HCT116 (cell line): ENCODE data around the gene FRZB. TPM values are rescaled to one million over a fixed set of nuclear protein-coding genes. Genes with fewer than 3 reads are reported as not detected.

ENCODE experiments used
- ATAC-seq: fragments of 200-7000 bp; cut with Tn5 transposase; 2 replicates; pipeline ENCODE4 v1.9.1; 2020; ENCODE audit warnings: mild to moderate bottlenecking, moderate library complexity
- BruUV-seq: library from RNA; stranded (reverse); fragments of 400-500 nt; replicated peaks from 2 replicates; lab custom pipeline; 2021; lab: Mats Ljungman, UMichigan
- CTCF ChIA-PET: fragments of 300-600 bp; sonication (Branson Sonifier 250); formaldehyde crosslinking; loops from one replicate; lab custom pipeline; 2021; ENCODE audit warnings: antibody characterized with exemption; lab: Charles Lee
- POLR2A ChIA-PET: fragments of 300-600, 350-600 bp; sonication (Branson Sonifier 250); formaldehyde crosslinking; loops from one replicate; lab custom pipeline; 2021; ENCODE audit warnings: antibody characterized with exemption; lab: Charles Lee
- RAD21 ChIA-PET, 2 experiments: fragments of 300-600 bp; sonication (Branson Sonifier 250); formaldehyde crosslinking; loops; one replicate each; lab custom pipeline; 2023; ENCODE audit warnings: low total read pairs in 2 of 2; ENCODE audit not compliant: uncharacterized antibody in 2 of 2, unreplicated experiment in 2 of 2, low non-redundant PET in 1 of 2; lab: Charles Lee
- DNase-seq: peaks from one replicate; pipeline ENCODE4 v3.0.0-alpha.2; 2010; ENCODE audit warnings: low read depth, low spot score
- H2AFZ ChIP-seq: fragments of 200-600 bp; shearing (Covaris generic), sonication (generic); 2 replicates; pipeline ENCODE4 v1.6.1; 2017; ENCODE audit warnings: low read depth, mixed run types, mixed read lengths, antibody characterized with exemption, low read length; ENCODE audit not compliant: poor library complexity, severe bottlenecking
- H3K27ac ChIP-seq: 2 replicates; pipeline ENCODE4 v1.5.1; 2012; ENCODE audit warnings: low read depth, low read length
- H3K27me3 ChIP-seq: fragments of 200-600 bp; sonication (generic); 2 replicates; pipeline ENCODE4 v1.6.1; 2016; ENCODE audit warnings: mixed run types, low read length, mixed read lengths; ENCODE audit not compliant: insufficient read depth
- H3K36me3 ChIP-seq, 2 experiments: fragments of 200-500 bp in 1 of 2; fragments of 200-600 bp in 1 of 2; sonication (Bioruptor generic) in 1 of 2; sonication (generic) in 1 of 2; 2 replicates each; pipeline versions ENCODE4 v1.5.1 to v1.6.1; 2014 to 2016; ENCODE audit warnings: low read length in 2 of 2, inconsistent platforms in 1 of 2, mixed read lengths in 1 of 2, mixed run types in 1 of 2; ENCODE audit not compliant: insufficient read depth in 2 of 2, control insufficient read depth in 1 of 2
- H3K4me1 ChIP-seq, 2 experiments: fragments of 200-600 bp in 1 of 2; sonication (generic) in 1 of 2; 2 replicates each; pipeline versions ENCODE4 v1.5.1 to v1.6.1; 2012 to 2017; ENCODE audit warnings: low read length in 2 of 2, inconsistent platforms in 1 of 2, mild to moderate bottlenecking in 1 of 2, mixed read lengths in 1 of 2, mixed run types in 1 of 2, moderate library complexity in 1 of 2; ENCODE audit not compliant: insufficient read depth in 2 of 2, control insufficient read depth in 1 of 2
- H3K4me2 ChIP-seq: fragments of 200-600 bp; sonication (generic); 2 replicates; pipeline ENCODE4 v1.6.1; 2017; ENCODE audit warnings: mixed run types, low read length, mixed read lengths
- H3K4me3 ChIP-seq, 2 experiments: fragments of 200-600 bp in 1 of 2; sonication (generic) in 1 of 2; replicated peaks in 1 of 2; 2 replicates each; pipeline ENCODE4 v1.5.1; 2011 to 2016; ENCODE audit warnings: low read length in 2 of 2, control low read depth in 1 of 2, low read depth in 1 of 2, mild to moderate bottlenecking in 1 of 2, mixed read lengths in 1 of 2, mixed run types in 1 of 2
- H3K79me2 ChIP-seq: fragments of 200-600 bp; sonication (generic); 2 replicates; pipeline ENCODE4 v1.6.1; 2017; ENCODE audit warnings: mild to moderate bottlenecking, mixed run types, low read length, moderate library complexity, mixed read lengths; ENCODE audit not compliant: insufficient read depth
- H3K9ac ChIP-seq: fragments of 200-600 bp; sonication (generic); 2 replicates; pipeline ENCODE4 v1.6.1; 2016; ENCODE audit warnings: low read length, mixed read lengths
- H3K9me2 ChIP-seq: fragments of 200-600 bp; sonication (generic), shearing (Covaris generic); 2 replicates; pipeline ENCODE4 v1.6.1; 2017; ENCODE audit warnings: mixed run types, mild to moderate bottlenecking, moderate library complexity; ENCODE audit not compliant: insufficient read depth
- H3K9me3 ChIP-seq, 2 experiments: fragments of 200-500 bp in 1 of 2; fragments of 200-600 bp in 1 of 2; sonication (Bioruptor generic) in 1 of 2; sonication (generic) in 1 of 2; 2 replicates each; pipeline ENCODE4 v1.6.1; 2014 to 2017; ENCODE audit warnings: low read length in 2 of 2, mixed read lengths in 2 of 2, inconsistent platforms in 1 of 2, low read depth in 1 of 2, mild to moderate bottlenecking in 1 of 2, mixed run types in 1 of 2, moderate library complexity in 1 of 2; ENCODE audit not compliant: control insufficient read depth in 1 of 2, insufficient read depth in 1 of 2
- H4K20me1 ChIP-seq: fragments of 200-600 bp; sonication (generic), shearing (Covaris generic); 2 replicates; pipeline ENCODE4 v1.6.1; 2017; ENCODE audit warnings: mixed run types, mild to moderate bottlenecking, moderate library complexity; ENCODE audit not compliant: insufficient read depth
- EGR1 ChIP-seq: IDR thresholded peaks from 2 replicates; pipeline ENCODE4 v1.6.1; 2012; ENCODE audit warnings: low read depth
- ELF1 ChIP-seq: IDR thresholded peaks from 2 replicates; pipeline ENCODE4 v1.6.1; 2012; ENCODE audit warnings: low read depth, borderline replicate concordance
- EZH2 ChIP-seq: fragments of 200-600 bp; sonication (generic); IDR thresholded peaks from 2 replicates; pipeline ENCODE4 v1.6.1; 2017; ENCODE audit warnings: antibody characterized with exemption, mixed run types
- JUND ChIP-seq: IDR thresholded peaks from 2 replicates; pipeline ENCODE4 v1.6.1; 2012
- RAD21 ChIP-seq: IDR thresholded peaks from 2 replicates; pipeline ENCODE4 v1.6.1; 2012; ENCODE audit warnings: low read depth, mild to moderate bottlenecking
- YY1 ChIP-seq: IDR thresholded peaks from 2 replicates; pipeline ENCODE4 v1.6.1; 2011; ENCODE audit warnings: low read length, low read depth, moderate library complexity, mild to moderate bottlenecking; ENCODE audit not compliant: insufficient replicate concordance; ENCODE audit errors: extremely low read depth
- ZNF274 ChIP-seq: fragments of 200-500 bp; sonication (Bioruptor generic); IDR thresholded peaks from 2 replicates; pipeline ENCODE4 v1.6.1; 2014; ENCODE audit warnings: mild to moderate bottlenecking, low read depth, low read length, inconsistent platforms
- intact Hi-C: fragments of 100-400 bp; cut with micrococcal nuclease; formaldehyde crosslinking; loops from 2 replicates; pipeline ENCODE4 v1.10.0; 2022
- total RNA-seq: library from RNA; stranded (reverse); gene quantifications from one replicate; pipeline ENCODE4 v1.2.1, GENCODE V29; 2021; ENCODE audit not compliant: unreplicated experiment
- TF ChIP-seq, protein P1 (sequence below), 3 experiments: fragments of 200-600 bp in 1 of 3; sonication (generic) in 1 of 3; IDR thresholded peaks in 2 of 3; conservative IDR thresholded peaks in 1 of 3; 2 replicates each; pipeline ENCODE4 v1.5.1; 2012 to 2017; ENCODE audit warnings: low read depth in 2 of 3, low read length in 2 of 3, antibody characterized with exemption in 1 of 3, borderline replicate concordance in 1 of 3, control low read depth in 1 of 3, mild to moderate bottlenecking in 1 of 3, mixed read lengths in 1 of 3, mixed run types in 1 of 3, moderate library complexity in 1 of 3; ENCODE audit not compliant: insufficient read depth in 1 of 3
- TF ChIP-seq, protein P2 (sequence below): IDR thresholded peaks from 2 replicates; pipeline ENCODE4 v1.6.1; 2011; ENCODE audit warnings: mild to moderate bottlenecking, low read length, moderate library complexity; ENCODE audit not compliant: insufficient replicate concordance; ENCODE audit errors: extremely low read depth

FRZB gene
- total RNA-seq, 1 experiment from 2014 or later, result 0.49 TPM

DNA sequence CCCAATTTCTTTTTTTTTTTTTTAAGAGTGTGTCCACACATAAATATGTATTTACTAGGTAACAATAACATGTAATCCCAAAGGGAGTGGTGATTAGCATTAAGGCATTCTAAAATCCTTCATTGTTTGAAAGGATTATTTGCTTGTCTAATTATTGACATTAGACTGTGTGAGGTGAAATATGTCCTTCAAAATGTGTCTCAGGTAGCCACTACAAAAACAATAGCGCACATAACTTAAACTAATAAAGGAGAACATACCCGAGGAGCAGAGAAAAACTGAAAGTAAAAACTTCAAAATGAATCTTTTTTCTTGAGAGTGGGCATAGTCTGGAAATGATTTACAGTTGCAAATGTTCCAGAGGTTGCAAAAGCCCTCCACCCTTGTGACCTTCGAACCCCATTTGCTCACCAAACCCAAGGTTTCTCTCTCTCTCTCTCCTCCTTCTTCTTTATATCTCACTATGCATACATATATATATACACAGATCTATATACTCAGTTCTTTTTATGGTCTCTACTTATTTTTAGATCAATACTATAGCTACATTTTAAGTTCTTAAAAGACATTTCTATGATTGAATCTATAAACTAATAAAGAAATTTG lies 24.4 kb upstream of the FRZB start (continued):
- TF ChIP-seq JUND (no peak), EZH2 (no peak), ELF1 (no peak), YY1 (no peak), ZNF274 (no peak), EGR1 (no peak)
- TF ChIP-seq, protein P1, sequence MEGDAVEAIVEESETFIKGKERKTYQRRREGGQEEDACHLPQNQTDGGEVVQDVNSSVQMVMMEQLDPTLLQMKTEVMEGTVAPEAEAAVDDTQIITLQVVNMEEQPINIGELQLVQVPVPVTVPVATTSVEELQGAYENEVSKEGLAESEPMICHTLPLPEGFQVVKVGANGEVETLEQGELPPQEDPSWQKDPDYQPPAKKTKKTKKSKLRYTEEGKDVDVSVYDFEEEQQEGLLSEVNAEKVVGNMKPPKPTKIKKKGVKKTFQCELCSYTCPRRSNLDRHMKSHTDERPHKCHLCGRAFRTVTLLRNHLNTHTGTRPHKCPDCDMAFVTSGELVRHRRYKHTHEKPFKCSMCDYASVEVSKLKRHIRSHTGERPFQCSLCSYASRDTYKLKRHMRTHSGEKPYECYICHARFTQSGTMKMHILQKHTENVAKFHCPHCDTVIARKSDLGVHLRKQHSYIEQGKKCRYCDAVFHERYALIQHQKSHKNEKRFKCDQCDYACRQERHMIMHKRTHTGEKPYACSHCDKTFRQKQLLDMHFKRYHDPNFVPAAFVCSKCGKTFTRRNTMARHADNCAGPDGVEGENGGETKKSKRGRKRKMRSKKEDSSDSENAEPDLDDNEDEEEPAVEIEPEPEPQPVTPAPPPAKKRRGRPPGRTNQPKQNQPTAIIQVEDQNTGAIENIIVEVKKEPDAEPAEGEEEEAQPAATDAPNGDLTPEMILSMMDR (IDR thresholded peaks at IDR 0.05 in 2 of 3, conservative IDR thresholded peaks at IDR 0.05 in 1 of 3; ENCODE audit: borderline replicate concordance in 1 of 3, insufficient read depth in 1 of 3, low read depth in 2 of 3, low read length in 2 of 3), result no peak

DNA sequence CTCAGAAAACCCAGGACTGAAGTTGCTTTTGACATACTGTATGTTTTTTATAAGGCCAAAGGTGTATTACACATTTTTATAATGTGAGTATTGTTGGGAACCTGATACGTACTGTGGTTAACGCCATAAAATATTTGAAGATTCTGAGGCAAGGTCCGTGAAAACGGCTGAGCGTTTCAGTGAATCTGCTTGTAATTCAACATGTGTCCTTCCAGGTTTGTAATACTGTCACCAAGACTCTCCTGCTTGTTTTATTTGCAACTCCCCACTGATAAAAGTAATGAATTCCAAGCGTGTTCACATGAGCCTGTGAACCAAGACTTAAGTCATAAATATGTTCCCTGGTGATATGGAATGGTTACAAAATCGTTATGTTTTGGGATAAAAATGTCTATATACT lies 23.9 kb upstream of the FRZB start:
- no peaks in the 10 kb centered on the region for H3K27me3 ChIP-seq
- H3K9me3 ChIP-seq, result no peaks in the 10 kb centered on the region
- no peak overlapping the region for H3K27ac ChIP-seq
- H3K4me3 ChIP-seq, result no peak overlapping the region
- intact Hi-C loops, result no loop called here
- no peak for DNase-seq
- no peaks in the 10 kb centered on the region for H3K79me2 ChIP-seq
- no peaks in the 10 kb centered on the region; the same call in 1 of the 2 replicates for H4K20me1 ChIP-seq
- H3K9me2 ChIP-seq, result no peaks in the 10 kb centered on the region
- TF ChIP-seq RAD21, result no peak
- TF ChIP-seq EZH2, result no peak
- TF ChIP-seq, protein P2, sequence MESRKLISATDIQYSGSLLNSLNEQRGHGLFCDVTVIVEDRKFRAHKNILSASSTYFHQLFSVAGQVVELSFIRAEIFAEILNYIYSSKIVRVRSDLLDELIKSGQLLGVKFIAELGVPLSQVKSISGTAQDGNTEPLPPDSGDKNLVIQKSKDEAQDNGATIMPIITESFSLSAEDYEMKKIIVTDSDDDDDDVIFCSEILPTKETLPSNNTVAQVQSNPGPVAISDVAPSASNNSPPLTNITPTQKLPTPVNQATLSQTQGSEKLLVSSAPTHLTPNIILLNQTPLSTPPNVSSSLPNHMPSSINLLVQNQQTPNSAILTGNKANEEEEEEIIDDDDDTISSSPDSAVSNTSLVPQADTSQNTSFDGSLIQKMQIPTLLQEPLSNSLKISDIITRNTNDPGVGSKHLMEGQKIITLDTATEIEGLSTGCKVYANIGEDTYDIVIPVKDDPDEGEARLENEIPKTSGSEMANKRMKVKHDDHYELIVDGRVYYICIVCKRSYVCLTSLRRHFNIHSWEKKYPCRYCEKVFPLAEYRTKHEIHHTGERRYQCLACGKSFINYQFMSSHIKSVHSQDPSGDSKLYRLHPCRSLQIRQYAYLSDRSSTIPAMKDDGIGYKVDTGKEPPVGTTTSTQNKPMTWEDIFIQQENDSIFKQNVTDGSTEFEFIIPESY, result no peak
- TF ChIP-seq YY1, result no peak
- no peak for TF ChIP-seq ZNF274
- H2AFZ ChIP-seq, result no peak overlapping the region
- no TSS peak for BruUV-seq
- H3K4me1 ChIP-seq, result no peaks in the 10 kb centered on the region
- no peak overlapping the region for H3K4me2 ChIP-seq
- no peaks in the 10 kb centered on the region for H3K36me3 ChIP-seq
- no peak overlapping the region for H3K9ac ChIP-seq
- POLR2A ChIA-PET, result no interaction called here
- ATAC-seq, result no peak
- RAD21 ChIA-PET, result no interaction called here
- CTCF ChIA-PET, result no interaction called here
